Adrenal gland (tissue), 5 donors: ENCODE data around the gene ACTA2.

Experiments
- POLR2A ChIP-seq, 2 donors: fragments of 450-650 bp; IDR thresholded peaks; one replicate each; pipeline ENCODE4 v1.6.1; 2017; ENCODE audit warnings: antibody characterized with exemption in 2 of 2, mild to moderate bottlenecking in 2 of 2, moderate library complexity in 1 of 2
- TF ChIP-seq, protein P1 (sequence below), 6 experiments: fragments of 450-650 bp in 4 of 6; fragments of 200-600 bp in 2 of 6; sonication (generic) in 1 of 6; IDR thresholded peaks; 1 replicate in 5 of 6; 2 replicates in 1 of 6; pipeline versions ENCODE4 v1.5.1 to v1.8.0; 2016 to 2021; ENCODE audit warnings: antibody characterized with exemption in 6 of 6, mild to moderate bottlenecking in 2 of 6, moderate library complexity in 1 of 6
- donor health status: DM: no; HTN: no; CAD: no.

GRCh38 chr10:88975377-88975720, 22.8 kb upstream of the ACTA2 start:
- TF ChIP-seq, protein P1, sequence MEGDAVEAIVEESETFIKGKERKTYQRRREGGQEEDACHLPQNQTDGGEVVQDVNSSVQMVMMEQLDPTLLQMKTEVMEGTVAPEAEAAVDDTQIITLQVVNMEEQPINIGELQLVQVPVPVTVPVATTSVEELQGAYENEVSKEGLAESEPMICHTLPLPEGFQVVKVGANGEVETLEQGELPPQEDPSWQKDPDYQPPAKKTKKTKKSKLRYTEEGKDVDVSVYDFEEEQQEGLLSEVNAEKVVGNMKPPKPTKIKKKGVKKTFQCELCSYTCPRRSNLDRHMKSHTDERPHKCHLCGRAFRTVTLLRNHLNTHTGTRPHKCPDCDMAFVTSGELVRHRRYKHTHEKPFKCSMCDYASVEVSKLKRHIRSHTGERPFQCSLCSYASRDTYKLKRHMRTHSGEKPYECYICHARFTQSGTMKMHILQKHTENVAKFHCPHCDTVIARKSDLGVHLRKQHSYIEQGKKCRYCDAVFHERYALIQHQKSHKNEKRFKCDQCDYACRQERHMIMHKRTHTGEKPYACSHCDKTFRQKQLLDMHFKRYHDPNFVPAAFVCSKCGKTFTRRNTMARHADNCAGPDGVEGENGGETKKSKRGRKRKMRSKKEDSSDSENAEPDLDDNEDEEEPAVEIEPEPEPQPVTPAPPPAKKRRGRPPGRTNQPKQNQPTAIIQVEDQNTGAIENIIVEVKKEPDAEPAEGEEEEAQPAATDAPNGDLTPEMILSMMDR (IDR thresholded peaks at IDR 0.05), result no peak
- TF ChIP-seq POLR2A (IDR thresholded peaks at IDR 0.05), result no peak
